Kidney (tissue), 14 donors: ENCODE data around the gene CPB2. TPM values are rescaled to one million over a fixed set of nuclear protein-coding genes. Genes with fewer than 3 reads are reported as not detected.

Experiments used
- DNase-seq, 5 donors: peaks; one replicate each; pipeline ENCODE4 v3.0.0-alpha.2; 2013 to 2020
- FAIRE-seq: peaks from 2 replicates; lab custom pipeline; 2012; peaks lifted over from hg19 to GRCh38; lab: Jason Lieb, UNC
- H3K27ac ChIP-seq, 2 donors: one replicate each; pipeline ENCODE4 v1.7.0; 2013; ENCODE audit warnings: low read depth in 2 of 2, low read length in 2 of 2, inconsistent platforms in 1 of 2
- H3K27me3 ChIP-seq: one replicate; pipeline ENCODE4 v1.7.1; 2013; ENCODE audit warnings: low read length, inconsistent platforms; ENCODE audit not compliant: control insufficient read depth, insufficient read depth
- H3K36me3 ChIP-seq, 3 donors: one replicate each; pipeline versions ENCODE4 v1.7.0 to v1.7.1; 2013; ENCODE audit warnings: low read length in 3 of 3, control low read depth in 1 of 3, inconsistent platforms in 1 of 3; ENCODE audit not compliant: insufficient read depth in 3 of 3, control insufficient read depth in 2 of 3
- H3K4me1 ChIP-seq, 3 donors: one replicate each; pipeline versions ENCODE4 v1.7.0 to v1.7.1; 2013; ENCODE audit warnings: low read length in 3 of 3, inconsistent platforms in 1 of 3, low read depth in 1 of 3; ENCODE audit not compliant: control insufficient read depth in 2 of 3, insufficient read depth in 2 of 3
- H3K4me3 ChIP-seq, 3 donors: one replicate each; pipeline versions ENCODE4 v1.7.0 to v1.8.1; 2013; ENCODE audit warnings: low read length in 3 of 3, control low read depth in 1 of 3, inconsistent platforms in 1 of 3
- H3K9ac ChIP-seq, 3 donors: one replicate each; pipeline versions ENCODE4 v1.7.0 to v1.7.1; 2013; ENCODE audit warnings: low read length in 3 of 3, control low read depth in 1 of 3, inconsistent platforms in 1 of 3
- H3K9me3 ChIP-seq, 3 donors: one replicate each; pipeline versions ENCODE4 v1.7.0 to v1.7.1; 2013; ENCODE audit warnings: low read length in 3 of 3, control low read depth in 1 of 3, inconsistent platforms in 1 of 3; ENCODE audit not compliant: control insufficient read depth in 2 of 3, insufficient read depth in 1 of 3
- CTCF ChIP-seq: IDR thresholded peaks from 3 replicates; pipeline ENCODE4 v1.5.1; 2012; ENCODE audit warnings: mild to moderate bottlenecking, moderate library complexity, borderline replicate concordance; ENCODE audit not compliant: insufficient read depth; ENCODE audit errors: extremely low read depth
- intact Hi-C: fragments of 100-400 bp; cut with DNase I; formaldehyde crosslinking; loops from one replicate; pipeline ENCODE4 v1.11.1; 2022
- polyA plus RNA-seq: library from polyadenylated mRNA; stranded (reverse); fragments of 350-450 nt; fragmentation: Illumina TruSeq; extraction: RNeasy Lipid Tissue Mini Kit (QIAGEN cat#74804); gene quantifications from one replicate; pipeline ENCODE4 v1.2.3, GENCODE V29; 2014; ENCODE audit warnings: low read depth, low replicate concordance; ENCODE audit not compliant: insufficient read depth
- total RNA-seq: library from RNA; stranded (reverse); fragmentation: NEBNext Ultra II Directional; extraction: Animal tissue kit (Norgen Biotek cat#: 25700); gene quantifications from one replicate; pipeline ENCODE4 v1.2.1, GENCODE V29; 2021
- donor health status: control.
- donor health status: control.
- donor health status: control.
- donor health status: control.
- donor health status: control.
- donor health status: DM: yes; HTN: yes; CAD: no.
- donor health status: Normal renal cell carcinoma (clear cell type).

The CPB2 gene
- total and polyA plus RNA-seq, 2 donors from 2014 or later, result not detected

DNA sequence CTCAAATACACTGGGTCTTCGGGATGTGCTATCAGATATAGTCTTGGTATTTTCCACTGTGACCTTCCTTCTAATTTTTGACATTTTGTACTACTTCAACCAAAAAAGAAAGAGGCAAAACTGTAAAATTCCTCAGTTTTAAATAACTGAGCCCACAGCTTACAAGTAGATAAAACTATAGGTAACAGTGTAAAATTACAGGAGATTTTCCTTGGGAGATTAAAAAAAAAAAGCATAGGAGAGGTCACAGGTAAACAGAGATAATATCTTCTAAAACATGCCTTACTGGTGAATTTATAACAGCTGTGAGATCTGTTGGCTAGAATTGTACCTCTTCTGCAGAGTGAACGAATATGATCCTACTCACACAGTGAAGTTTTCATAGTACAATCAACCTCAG, 59.4 kb downstream of the CPB2 start:
- Histone ChIP-seq H3K4me1 (no peaks in the 10 kb centered on the region), H3K36me3 (peaks cover 0 to 5% (median 0%) of the 10 kb centered on the region in 3 donors), H3K27me3 (no peaks in the 10 kb centered on the region), H3K9ac (no peak overlapping the region), H3K27ac (no peak overlapping the region), H3K9me3 (no peaks in the 10 kb centered on the region), H3K4me3 (no peak overlapping the region)
- TF ChIP-seq CTCF, result no peak
- FAIRE-seq (no peak), DNase-seq (no peak)
- intact Hi-C loops, result no loop called here

GRCh38 chr13:46043647-46044046, 61.2 kb downstream of the CPB2 start:
- intact Hi-C loops, result no loop called here
- FAIRE-seq, result peak; percentile 41
- Histone ChIP-seq H3K4me1 (no peaks in the 10 kb centered on the region), H3K4me3 (no peak overlapping the region), H3K9ac (no peak overlapping the region), H3K9me3 (no peaks in the 10 kb centered on the region), H3K36me3 (peaks cover 0 to 8% (median 0%) of the 10 kb centered on the region in 3 donors), H3K27me3 (no peaks in the 10 kb centered on the region), H3K27ac (no peak overlapping the region)
- TF ChIP-seq CTCF, result no peak
- no peak for DNase-seq

DNA sequence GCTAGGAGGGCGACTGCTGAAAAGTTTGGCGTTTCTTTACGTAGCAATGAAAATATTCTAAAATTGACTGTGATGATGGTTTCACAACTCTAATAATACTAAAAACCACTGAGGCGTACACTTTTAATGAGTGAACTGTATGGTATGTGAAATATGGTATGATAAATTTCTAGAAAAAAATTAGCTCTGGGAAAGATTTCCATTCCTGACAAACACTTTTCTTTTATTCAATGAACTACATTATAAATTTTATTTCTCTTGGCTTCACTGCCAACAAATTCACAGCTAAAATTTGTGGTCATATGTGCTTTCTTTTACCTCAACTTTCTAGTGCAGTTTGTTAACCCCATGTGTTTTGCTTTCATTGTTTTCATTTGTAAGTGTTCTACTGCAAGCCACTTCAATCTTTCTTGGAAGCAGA, 63.4 kb downstream of the CPB2 start:
- no peak overlapping the region for H3K27ac ChIP-seq
- TF ChIP-seq CTCF, result no peak
- no peak for FAIRE-seq

GRCh38 chr13:46040763-46041162, 64.1 kb downstream of the CPB2 start:
- no peak for TF ChIP-seq CTCF
- DNase-seq (no peak), FAIRE-seq (no peak)
- no peaks in the 10 kb centered on the region for H3K27me3 ChIP-seq
- intact Hi-C loops, result no loop called here
- no peaks in the 10 kb centered on the region for H3K9me3 ChIP-seq
- no peak overlapping the region for H3K27ac ChIP-seq
- H3K36me3 ChIP-seq, result peaks cover 7 to 8% (median 8%) of the 10 kb centered on the region in 3 donors
- H3K4me1 ChIP-seq, result no peaks in the 10 kb centered on the region
- no peak overlapping the region for H3K9ac ChIP-seq
- H3K4me3 ChIP-seq, result no peak overlapping the region

More for the DNA sequence above, 63.4 kb downstream of the CPB2 start:
- intact Hi-C loops, result no loop called here
- H3K9me3 ChIP-seq, result no peaks in the 10 kb centered on the region
- H3K4me1 ChIP-seq, result no peaks in the 10 kb centered on the region
- no peak for DNase-seq
- H3K36me3 ChIP-seq, result peaks cover 7 to 8% (median 8%) of the 10 kb centered on the region in 3 donors
- H3K9ac ChIP-seq, result no peak overlapping the region
- no peak overlapping the region for H3K4me3 ChIP-seq
- no peaks in the 10 kb centered on the region for H3K27me3 ChIP-seq
